A673 (cell line): ENCODE results near the gene GPC6. TPM values are rescaled to one million over a fixed set of nuclear protein-coding genes. Genes with fewer than 3 reads are reported as not detected.

Experiments
- BruUV-seq: library from RNA; stranded (reverse); fragments of 400-500 nt; replicated peaks from 2 replicates; lab custom pipeline; 2021; lab: Mats Ljungman, UMichigan
- CTCF ChIA-PET: fragments of 300-600 bp; sonication (Branson Sonifier 250); formaldehyde crosslinking; loops from one replicate; lab custom pipeline; 2022; ENCODE audit warnings: antibody characterized with exemption; lab: Charles Lee
- POLR2A ChIA-PET: fragments of 300-600 bp; sonication (Branson Sonifier 250); formaldehyde crosslinking; loops from one replicate; lab custom pipeline; 2022; ENCODE audit warnings: antibody characterized with exemption; ENCODE audit not compliant: low non-redundant PET; lab: Charles Lee
- DNase-seq: peaks from one replicate; pipeline ENCODE4 v3.0.0-alpha.2; 2015; ENCODE audit warnings: low spot score
- H3K27ac ChIP-seq: fragments of 200-600 bp; sonication (generic); 2 replicates; pipeline ENCODE4 v1.5.1; 2016; ENCODE audit warnings: mixed run types, low read depth, mild to moderate bottlenecking, mixed read lengths, antibody characterized with exemption, low read length; ENCODE audit not compliant: poor library complexity, severe bottlenecking
- H3K27me3 ChIP-seq: fragments of 200-600 bp; sonication (generic); replicated peaks from 2 replicates; pipeline ENCODE4 v1.6.1; 2017; ENCODE audit warnings: mixed run types, low read depth, mild to moderate bottlenecking, mixed read lengths, antibody characterized with exemption, low read length; ENCODE audit not compliant: insufficient read depth, poor library complexity
- H3K36me3 ChIP-seq: fragments of 200-600 bp; sonication (generic); 2 replicates; pipeline ENCODE4 v1.6.1; 2016; ENCODE audit warnings: mixed run types, mild to moderate bottlenecking, mixed read lengths, antibody characterized with exemption, low read length; ENCODE audit not compliant: insufficient read depth, poor library complexity, severe bottlenecking
- H3K4me1 ChIP-seq: fragments of 200-600 bp; sonication (generic); 2 replicates; pipeline ENCODE4 v1.6.1; 2017; ENCODE audit warnings: mixed run types, mild to moderate bottlenecking, mixed read lengths, antibody characterized with exemption, low read length; ENCODE audit not compliant: insufficient read depth, poor library complexity, severe bottlenecking
- H3K4me3 ChIP-seq: fragments of 200-600 bp; sonication (generic); 2 replicates; pipeline ENCODE4 v1.5.1; 2016; ENCODE audit warnings: low read depth, mixed run types, mild to moderate bottlenecking, mixed read lengths, low read length; ENCODE audit not compliant: poor library complexity, severe bottlenecking
- H3K9me3 ChIP-seq: fragments of 200-600 bp; sonication (generic); 2 replicates; pipeline ENCODE4 v1.6.1; 2016; ENCODE audit warnings: mixed run types, low read depth, mild to moderate bottlenecking, mixed read lengths, antibody characterized with exemption, low read length; ENCODE audit not compliant: poor library complexity, severe bottlenecking
- EZH2 ChIP-seq: fragments of 200-600 bp; sonication (generic); IDR thresholded peaks from 2 replicates; pipeline ENCODE4 v1.6.1; 2017; ENCODE audit warnings: borderline replicate concordance, low read depth, mild to moderate bottlenecking, mixed read lengths, antibody characterized with exemption, low read length; ENCODE audit not compliant: poor library complexity, severe bottlenecking
- intact Hi-C: fragments of 100-400 bp; cut with micrococcal nuclease; formaldehyde crosslinking; loops from one replicate; pipeline ENCODE4 v1.10.0; 2022; ENCODE audit not compliant: unreplicated experiment
- total RNA-seq: library from RNA; stranded (reverse); gene quantifications from 2 replicates; pipeline ENCODE4 v1.2.3, GENCODE V29; 2021
- TF ChIP-seq, protein P1 (sequence below): fragments of 300-800, 200-600 bp; sonication (generic); conservative IDR thresholded peaks from 2 replicates; pipeline ENCODE4 v1.5.1; 2017; ENCODE audit warnings: low read depth, mild to moderate bottlenecking, antibody characterized with exemption, low read length, moderate library complexity, mixed read lengths

The GPC6 gene
- total RNA-seq, 1 experiment from 2014 or later, result 23.3 TPM

DNA sequence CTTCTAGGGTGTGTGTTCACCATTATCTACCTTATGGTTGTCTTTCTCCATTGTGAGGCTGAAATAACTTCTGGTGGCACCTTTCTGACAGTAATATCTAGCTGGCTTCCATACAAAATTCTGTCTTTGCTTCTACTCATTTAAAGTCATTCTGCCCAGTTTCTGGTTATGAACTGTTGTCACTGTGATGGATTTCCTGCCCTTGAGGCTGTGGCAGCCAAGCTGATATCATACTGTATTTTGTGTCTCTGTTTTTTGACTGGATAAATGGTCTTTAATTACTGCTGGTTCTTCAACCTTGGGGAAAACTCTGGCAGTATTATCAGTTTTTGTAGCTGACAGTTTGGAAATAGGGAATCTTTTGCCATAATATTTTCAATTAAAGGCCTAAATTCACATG lies 233.4 kb downstream of the GPC6 start:
- POLR2A ChIA-PET, result no interaction called here
- TF ChIP-seq, protein P1, sequence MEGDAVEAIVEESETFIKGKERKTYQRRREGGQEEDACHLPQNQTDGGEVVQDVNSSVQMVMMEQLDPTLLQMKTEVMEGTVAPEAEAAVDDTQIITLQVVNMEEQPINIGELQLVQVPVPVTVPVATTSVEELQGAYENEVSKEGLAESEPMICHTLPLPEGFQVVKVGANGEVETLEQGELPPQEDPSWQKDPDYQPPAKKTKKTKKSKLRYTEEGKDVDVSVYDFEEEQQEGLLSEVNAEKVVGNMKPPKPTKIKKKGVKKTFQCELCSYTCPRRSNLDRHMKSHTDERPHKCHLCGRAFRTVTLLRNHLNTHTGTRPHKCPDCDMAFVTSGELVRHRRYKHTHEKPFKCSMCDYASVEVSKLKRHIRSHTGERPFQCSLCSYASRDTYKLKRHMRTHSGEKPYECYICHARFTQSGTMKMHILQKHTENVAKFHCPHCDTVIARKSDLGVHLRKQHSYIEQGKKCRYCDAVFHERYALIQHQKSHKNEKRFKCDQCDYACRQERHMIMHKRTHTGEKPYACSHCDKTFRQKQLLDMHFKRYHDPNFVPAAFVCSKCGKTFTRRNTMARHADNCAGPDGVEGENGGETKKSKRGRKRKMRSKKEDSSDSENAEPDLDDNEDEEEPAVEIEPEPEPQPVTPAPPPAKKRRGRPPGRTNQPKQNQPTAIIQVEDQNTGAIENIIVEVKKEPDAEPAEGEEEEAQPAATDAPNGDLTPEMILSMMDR, result no peak
- no peak for TF ChIP-seq EZH2
- Histone ChIP-seq H3K4me3 (no peak overlapping the region), H3K27me3 (no peaks in the 10 kb centered on the region), H3K36me3 (no peaks in the 10 kb centered on the region), H3K9me3 (no peaks in the 10 kb centered on the region), H3K4me1 (no peaks in the 10 kb centered on the region), H3K27ac (no peak overlapping the region)
- DNase-seq, result no peak
- intact Hi-C loops, result no loop called here
- CTCF ChIA-PET, result no interaction called here
- BruUV-seq, result no TSS peak

DNA sequence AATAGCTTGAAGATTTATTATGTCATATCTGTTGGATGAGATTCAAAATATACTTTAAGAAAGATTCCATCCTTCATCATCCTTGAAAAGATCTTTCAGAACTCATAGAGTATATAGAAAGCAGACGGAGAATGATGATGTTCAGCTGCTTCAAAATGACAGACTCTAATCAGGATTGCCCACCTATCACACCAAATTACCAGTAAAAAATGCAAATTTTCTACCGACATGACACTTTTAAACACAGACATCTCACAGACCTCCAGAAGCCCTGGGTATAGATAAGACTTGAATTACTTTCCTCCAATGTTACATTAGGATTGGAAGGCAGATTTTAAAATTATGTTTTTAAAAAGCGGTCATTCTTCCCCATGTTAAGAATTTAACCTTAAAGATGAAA lies 235.5 kb downstream of the GPC6 start:
- Histone ChIP-seq H3K9me3 (no peaks in the 10 kb centered on the region), H3K36me3 (no peaks in the 10 kb centered on the region), H3K27me3 (no peaks in the 10 kb centered on the region), H3K4me1 (no peaks in the 10 kb centered on the region), H3K4me3 (no peak overlapping the region), H3K27ac (no peak overlapping the region)
- POLR2A ChIA-PET, result no interaction called here
- no peak for DNase-seq
- no TSS peak for BruUV-seq
- CTCF ChIA-PET, result no interaction called here
- intact Hi-C loops, result no loop called here
- TF ChIP-seq EZH2, result no peak
- TF ChIP-seq, protein P1, result no peak

DNA sequence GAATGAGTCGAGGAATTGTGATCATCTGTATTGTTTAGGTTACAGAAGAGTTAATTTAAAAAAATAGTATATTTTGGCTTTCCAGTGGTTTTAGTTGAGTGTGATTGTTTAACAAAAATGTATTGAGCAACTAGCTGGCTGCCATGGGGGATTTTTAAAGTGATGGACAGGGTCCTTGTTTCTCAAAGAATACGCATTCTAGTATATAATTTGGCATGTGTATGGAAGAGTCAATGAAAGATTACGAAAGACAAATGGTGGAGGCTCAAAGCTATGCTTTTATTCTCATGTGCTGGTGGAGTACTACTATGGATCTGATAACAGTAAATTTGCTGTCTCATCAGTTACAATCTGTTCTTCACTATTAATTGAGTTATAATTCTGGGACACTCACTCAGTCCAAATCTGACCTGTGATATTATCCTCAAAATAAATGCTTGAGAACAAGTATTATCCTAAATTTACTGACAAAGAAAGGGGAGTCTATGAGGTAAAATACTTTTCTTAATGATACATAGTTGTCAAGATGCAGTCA lies 240.0 kb downstream of the GPC6 start:
- no peak for DNase-seq
- no peak overlapping the region for H3K4me3 ChIP-seq
- no TSS peak for BruUV-seq
- no peaks in the 10 kb centered on the region for H3K36me3 ChIP-seq
- H3K4me1 ChIP-seq, result no peaks in the 10 kb centered on the region
- POLR2A ChIA-PET, result no interaction called here
- CTCF ChIA-PET, result no interaction called here
- H3K27ac ChIP-seq, result no peak overlapping the region
- H3K27me3 ChIP-seq, result no peaks in the 10 kb centered on the region
- TF ChIP-seq, protein P1, result no peak
- no peak for TF ChIP-seq EZH2
- peaks cover 12% of the 10 kb centered on the region for H3K9me3 ChIP-seq
- intact Hi-C loops, result no loop called here
